Kidney (tissue), 14 donors: ENCODE data around the gene UGT3A2. TPM values are rescaled to one million over a fixed set of nuclear protein-coding genes. Genes with fewer than 3 reads are reported as not detected.
"Not testable (repeated sequence)": the region's sequence is repeated elsewhere in the genome, so short reads cannot be mapped to it uniquely, and the experiment has no call there.

ENCODE experiments used
- DNase-seq, 5 donors: peaks; one replicate each; pipeline ENCODE4 v3.0.0-alpha.2; 2013 to 2020
- FAIRE-seq: peaks from 2 replicates; lab custom pipeline; 2012; peaks lifted over from hg19 to GRCh38; lab: Jason Lieb, UNC
- H3K27ac ChIP-seq, 2 donors: one replicate each; pipeline ENCODE4 v1.7.0; 2013; ENCODE audit warnings: low read depth in 2 of 2, low read length in 2 of 2, inconsistent platforms in 1 of 2
- H3K27me3 ChIP-seq: one replicate; pipeline ENCODE4 v1.7.1; 2013; ENCODE audit warnings: low read length, inconsistent platforms; ENCODE audit not compliant: control insufficient read depth, insufficient read depth
- H3K36me3 ChIP-seq, 3 donors: one replicate each; pipeline versions ENCODE4 v1.7.0 to v1.7.1; 2013; ENCODE audit warnings: low read length in 3 of 3, control low read depth in 1 of 3, inconsistent platforms in 1 of 3; ENCODE audit not compliant: insufficient read depth in 3 of 3, control insufficient read depth in 2 of 3
- H3K4me1 ChIP-seq, 3 donors: one replicate each; pipeline versions ENCODE4 v1.7.0 to v1.7.1; 2013; ENCODE audit warnings: low read length in 3 of 3, inconsistent platforms in 1 of 3, low read depth in 1 of 3; ENCODE audit not compliant: control insufficient read depth in 2 of 3, insufficient read depth in 2 of 3
- H3K4me3 ChIP-seq, 3 donors: one replicate each; pipeline versions ENCODE4 v1.7.0 to v1.8.1; 2013; ENCODE audit warnings: low read length in 3 of 3, control low read depth in 1 of 3, inconsistent platforms in 1 of 3
- H3K9ac ChIP-seq, 3 donors: one replicate each; pipeline versions ENCODE4 v1.7.0 to v1.7.1; 2013; ENCODE audit warnings: low read length in 3 of 3, control low read depth in 1 of 3, inconsistent platforms in 1 of 3
- H3K9me3 ChIP-seq, 3 donors: one replicate each; pipeline versions ENCODE4 v1.7.0 to v1.7.1; 2013; ENCODE audit warnings: low read length in 3 of 3, control low read depth in 1 of 3, inconsistent platforms in 1 of 3; ENCODE audit not compliant: control insufficient read depth in 2 of 3, insufficient read depth in 1 of 3
- intact Hi-C: fragments of 100-400 bp; cut with DNase I; formaldehyde crosslinking; loops from one replicate; pipeline ENCODE4 v1.11.1; 2022
- polyA plus RNA-seq: library from polyadenylated mRNA; stranded (reverse); fragments of 350-450 nt; fragmentation: Illumina TruSeq; extraction: RNeasy Lipid Tissue Mini Kit (QIAGEN cat#74804); gene quantifications from one replicate; pipeline ENCODE4 v1.2.3, GENCODE V29; 2014; ENCODE audit warnings: low read depth, low replicate concordance; ENCODE audit not compliant: insufficient read depth
- total RNA-seq: library from RNA; stranded (reverse); fragmentation: NEBNext Ultra II Directional; extraction: Animal tissue kit (Norgen Biotek cat#: 25700); gene quantifications from one replicate; pipeline ENCODE4 v1.2.1, GENCODE V29; 2021
- TF ChIP-seq, protein P1 (sequence below): IDR thresholded peaks from 3 replicates; pipeline ENCODE4 v1.5.1; 2012; ENCODE audit warnings: mild to moderate bottlenecking, moderate library complexity, borderline replicate concordance; ENCODE audit not compliant: insufficient read depth; ENCODE audit errors: extremely low read depth
- donor health status: control.
- donor health status: control.
- donor health status: control.
- donor health status: control.
- donor health status: control.
- donor health status: DM: yes; HTN: yes; CAD: no.
- donor health status: Normal renal cell carcinoma (clear cell type).

Gene UGT3A2
- total and polyA plus RNA-seq, 2 donors from 2014 or later, result 0.35 to 4.4 TPM

DNA sequence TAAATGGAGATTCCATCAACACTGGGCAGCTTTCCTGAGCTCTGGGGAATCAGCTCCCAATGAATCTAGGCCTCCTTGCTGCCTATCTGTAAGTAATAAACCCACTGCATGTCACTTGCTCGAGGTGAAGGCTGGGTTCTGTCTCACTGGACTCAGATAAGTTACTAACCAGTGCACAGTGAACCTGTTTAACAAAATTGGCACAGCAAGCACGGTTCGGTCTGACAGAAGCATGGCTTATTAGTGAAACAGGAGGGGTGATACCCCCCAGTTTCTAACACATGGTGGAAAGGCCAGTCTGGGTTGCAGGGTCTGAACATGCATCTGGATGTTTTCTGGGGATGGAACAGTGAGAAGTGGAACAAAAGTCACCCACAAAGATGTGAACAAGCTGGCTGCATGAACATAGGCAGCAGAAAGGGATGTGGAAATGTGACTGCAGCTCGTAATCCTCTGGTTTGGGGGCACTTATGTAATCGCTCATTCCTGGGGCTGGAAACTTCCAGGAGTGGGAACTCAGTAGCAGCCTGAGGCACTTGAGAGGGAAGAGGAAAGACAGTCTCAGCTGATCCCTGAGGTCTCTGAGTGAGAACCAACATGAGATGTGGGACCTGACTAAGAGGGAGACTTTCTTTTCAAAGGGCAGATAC is 37.7 kb downstream of the UGT3A2 start:
- Histone ChIP-seq H3K36me3 (no peaks in the 10 kb centered on the region), H3K27me3 (no peaks in the 10 kb centered on the region), H3K9me3 (peaks cover 0 to 2% (median 0%) of the 10 kb centered on the region in 3 donors), H3K27ac (no peak overlapping the region), H3K4me3 (no peak overlapping the region), H3K9ac (no peak overlapping the region), H3K4me1 (no peaks in the 10 kb centered on the region)
- DNase-seq (no peak), FAIRE-seq (no peak)
- intact Hi-C loops, result no loop called here
- TF ChIP-seq, protein P1, sequence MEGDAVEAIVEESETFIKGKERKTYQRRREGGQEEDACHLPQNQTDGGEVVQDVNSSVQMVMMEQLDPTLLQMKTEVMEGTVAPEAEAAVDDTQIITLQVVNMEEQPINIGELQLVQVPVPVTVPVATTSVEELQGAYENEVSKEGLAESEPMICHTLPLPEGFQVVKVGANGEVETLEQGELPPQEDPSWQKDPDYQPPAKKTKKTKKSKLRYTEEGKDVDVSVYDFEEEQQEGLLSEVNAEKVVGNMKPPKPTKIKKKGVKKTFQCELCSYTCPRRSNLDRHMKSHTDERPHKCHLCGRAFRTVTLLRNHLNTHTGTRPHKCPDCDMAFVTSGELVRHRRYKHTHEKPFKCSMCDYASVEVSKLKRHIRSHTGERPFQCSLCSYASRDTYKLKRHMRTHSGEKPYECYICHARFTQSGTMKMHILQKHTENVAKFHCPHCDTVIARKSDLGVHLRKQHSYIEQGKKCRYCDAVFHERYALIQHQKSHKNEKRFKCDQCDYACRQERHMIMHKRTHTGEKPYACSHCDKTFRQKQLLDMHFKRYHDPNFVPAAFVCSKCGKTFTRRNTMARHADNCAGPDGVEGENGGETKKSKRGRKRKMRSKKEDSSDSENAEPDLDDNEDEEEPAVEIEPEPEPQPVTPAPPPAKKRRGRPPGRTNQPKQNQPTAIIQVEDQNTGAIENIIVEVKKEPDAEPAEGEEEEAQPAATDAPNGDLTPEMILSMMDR, result no peak

GRCh38 chr5:36027711-36028110 is 39.0 kb downstream of the UGT3A2 start:
- Histone ChIP-seq H3K4me1 (no peaks in the 10 kb centered on the region), H3K27ac (no peak overlapping the region), H3K9ac (no peak overlapping the region), H3K36me3 (no peaks in the 10 kb centered on the region), H3K27me3 (no peaks in the 10 kb centered on the region), H3K4me3 (no peak overlapping the region), H3K9me3 (peaks cover 0 to 2% (median 0%) of the 10 kb centered on the region in 3 donors)
- intact Hi-C loops, result no loop called here
- FAIRE-seq (no peak), DNase-seq (no peak)
- TF ChIP-seq, protein P1, result no peak

DNA sequence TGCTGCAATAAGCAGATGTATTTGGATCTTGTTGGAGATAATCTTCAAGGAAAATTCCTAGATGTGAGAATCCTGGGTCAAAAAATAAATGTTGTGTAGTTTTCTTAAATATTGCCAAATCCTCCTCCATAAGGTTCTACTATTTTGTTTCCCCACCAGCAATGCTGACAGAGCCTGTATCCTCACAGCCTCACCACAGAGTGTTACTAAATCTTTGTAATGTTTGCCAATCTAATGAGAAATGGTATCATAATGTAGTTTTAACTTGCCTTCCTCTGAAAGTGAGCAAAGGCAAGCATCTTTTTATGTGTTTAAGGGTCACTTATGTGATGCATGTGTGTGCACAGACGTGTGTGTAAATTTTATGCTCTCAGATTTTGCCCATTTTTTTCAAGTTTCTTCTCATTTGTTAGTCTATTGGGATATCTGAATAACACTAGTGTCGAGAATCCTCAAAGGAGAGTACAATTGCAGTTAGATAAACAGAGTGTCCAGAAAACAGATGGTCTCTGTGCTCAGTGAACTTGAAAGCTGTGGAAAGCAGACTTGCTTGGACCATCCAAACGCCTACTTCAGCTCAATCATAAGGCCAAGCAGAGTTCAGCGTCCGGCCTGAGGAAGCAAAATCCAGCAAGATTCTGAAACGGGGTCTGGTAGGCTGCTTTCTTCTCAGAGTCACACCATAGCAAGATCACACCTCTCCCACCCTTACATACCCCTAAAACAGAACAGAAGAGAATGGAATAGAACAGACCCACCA is 39.8 kb downstream of the UGT3A2 start:
- FAIRE-seq, result no peak

DNA sequence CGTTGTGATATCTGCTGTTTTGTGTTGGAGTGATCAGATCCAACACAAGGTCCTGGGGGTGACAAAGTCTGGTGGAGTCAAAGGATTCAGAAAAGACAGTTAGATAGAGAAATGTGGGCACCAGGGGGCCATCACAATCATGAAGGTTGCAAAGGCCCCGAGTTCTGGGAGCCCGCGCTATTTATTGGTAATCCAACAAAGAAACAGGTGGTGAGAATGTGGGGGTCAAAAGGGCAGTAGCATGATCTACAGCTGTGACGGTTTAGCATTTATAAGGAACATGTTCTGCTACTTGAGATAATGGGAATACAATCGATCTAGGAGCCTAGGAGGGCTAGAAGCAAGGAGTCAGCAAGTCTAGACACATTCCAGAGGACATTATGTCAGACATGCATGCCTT is 44.4 kb downstream of the UGT3A2 start:
- H3K27ac ChIP-seq, H3K4me3 ChIP-seq, intact Hi-C loops, H3K9ac ChIP-seq, H3K4me1 ChIP-seq, H3K36me3 ChIP-seq, H3K9me3 ChIP-seq, H3K27me3 ChIP-seq, FAIRE-seq, DNase-seq: not testable (repeated sequence)

More for the DNA sequence above, 39.8 kb downstream of the UGT3A2 start:
- H3K27ac ChIP-seq, result no peak overlapping the region
- H3K9me3 ChIP-seq, result peaks cover 0 to 2% (median 0%) of the 10 kb centered on the region in 3 donors
- H3K4me3 ChIP-seq, result no peak overlapping the region
- no peaks in the 10 kb centered on the region for H3K27me3 ChIP-seq
- H3K36me3 ChIP-seq, result no peaks in the 10 kb centered on the region
- peak in 2 of 5 donors; percentile 10 to 14 for DNase-seq
- intact Hi-C loops, result no loop called here
- TF ChIP-seq, protein P1, result no peak
- H3K9ac ChIP-seq, result no peak overlapping the region
- H3K4me1 ChIP-seq, result no peaks in the 10 kb centered on the region

DNA sequence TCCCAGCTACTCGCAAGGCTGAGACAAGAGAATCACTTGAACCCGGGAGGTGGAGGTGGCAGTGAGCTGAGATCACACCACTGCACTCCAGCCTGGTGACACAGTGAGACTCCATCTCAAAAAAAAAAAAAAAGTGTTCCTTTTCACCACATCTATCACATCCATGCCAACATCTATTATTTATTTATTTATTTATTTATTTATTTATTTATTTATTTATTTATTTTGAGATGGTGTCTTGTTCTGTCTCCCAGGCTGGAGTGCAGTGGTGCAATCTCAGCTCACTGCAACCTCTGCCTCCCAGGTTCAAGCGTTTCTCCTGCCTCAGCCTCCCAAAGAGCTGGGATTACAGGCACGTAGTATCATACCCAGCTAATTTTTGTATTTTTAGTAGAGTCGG is 47.1 kb downstream of the UGT3A2 start:
- H3K4me1 ChIP-seq, H3K9ac ChIP-seq, H3K36me3 ChIP-seq, H3K27ac ChIP-seq, H3K9me3 ChIP-seq, intact Hi-C loops, DNase-seq, H3K4me3 ChIP-seq, FAIRE-seq, H3K27me3 ChIP-seq: not testable (repeated sequence)
